A673 (cell line): ENCODE results near the gene CRLF3. TPM values are rescaled to one million over a fixed set of nuclear protein-coding genes. Genes with fewer than 3 reads are reported as not detected.
"Not testable (repeated sequence)": the region's sequence is repeated elsewhere in the genome, so short reads cannot be mapped to it uniquely, and the experiment has no call there.

Source experiments
- BruUV-seq: library from RNA; stranded (reverse); fragments of 400-500 nt; replicated peaks from 2 replicates; lab custom pipeline; 2021; lab: Mats Ljungman, UMichigan
- CTCF ChIA-PET: fragments of 300-600 bp; sonication (Branson Sonifier 250); formaldehyde crosslinking; loops from one replicate; lab custom pipeline; 2022; ENCODE audit warnings: antibody characterized with exemption; lab: Charles Lee
- POLR2A ChIA-PET: fragments of 300-600 bp; sonication (Branson Sonifier 250); formaldehyde crosslinking; loops from one replicate; lab custom pipeline; 2022; ENCODE audit warnings: antibody characterized with exemption; ENCODE audit not compliant: low non-redundant PET; lab: Charles Lee
- DNase-seq: peaks from one replicate; pipeline ENCODE4 v3.0.0-alpha.2; 2015; ENCODE audit warnings: low spot score
- H3K27ac ChIP-seq: fragments of 200-600 bp; sonication (generic); 2 replicates; pipeline ENCODE4 v1.5.1; 2016; ENCODE audit warnings: mixed run types, low read depth, mild to moderate bottlenecking, mixed read lengths, antibody characterized with exemption, low read length; ENCODE audit not compliant: poor library complexity, severe bottlenecking
- H3K27me3 ChIP-seq: fragments of 200-600 bp; sonication (generic); replicated peaks from 2 replicates; pipeline ENCODE4 v1.6.1; 2017; ENCODE audit warnings: mixed run types, low read depth, mild to moderate bottlenecking, mixed read lengths, antibody characterized with exemption, low read length; ENCODE audit not compliant: insufficient read depth, poor library complexity
- H3K36me3 ChIP-seq: fragments of 200-600 bp; sonication (generic); 2 replicates; pipeline ENCODE4 v1.6.1; 2016; ENCODE audit warnings: mixed run types, mild to moderate bottlenecking, mixed read lengths, antibody characterized with exemption, low read length; ENCODE audit not compliant: insufficient read depth, poor library complexity, severe bottlenecking
- H3K4me1 ChIP-seq: fragments of 200-600 bp; sonication (generic); 2 replicates; pipeline ENCODE4 v1.6.1; 2017; ENCODE audit warnings: mixed run types, mild to moderate bottlenecking, mixed read lengths, antibody characterized with exemption, low read length; ENCODE audit not compliant: insufficient read depth, poor library complexity, severe bottlenecking
- H3K4me3 ChIP-seq: fragments of 200-600 bp; sonication (generic); 2 replicates; pipeline ENCODE4 v1.5.1; 2016; ENCODE audit warnings: low read depth, mixed run types, mild to moderate bottlenecking, mixed read lengths, low read length; ENCODE audit not compliant: poor library complexity, severe bottlenecking
- H3K9me3 ChIP-seq: fragments of 200-600 bp; sonication (generic); 2 replicates; pipeline ENCODE4 v1.6.1; 2016; ENCODE audit warnings: mixed run types, low read depth, mild to moderate bottlenecking, mixed read lengths, antibody characterized with exemption, low read length; ENCODE audit not compliant: poor library complexity, severe bottlenecking
- EZH2 ChIP-seq: fragments of 200-600 bp; sonication (generic); IDR thresholded peaks from 2 replicates; pipeline ENCODE4 v1.6.1; 2017; ENCODE audit warnings: borderline replicate concordance, low read depth, mild to moderate bottlenecking, mixed read lengths, antibody characterized with exemption, low read length; ENCODE audit not compliant: poor library complexity, severe bottlenecking
- intact Hi-C: fragments of 100-400 bp; cut with micrococcal nuclease; formaldehyde crosslinking; loops from one replicate; pipeline ENCODE4 v1.10.0; 2022; ENCODE audit not compliant: unreplicated experiment
- total RNA-seq: library from RNA; stranded (reverse); gene quantifications from 2 replicates; pipeline ENCODE4 v1.2.3, GENCODE V29; 2021
- TF ChIP-seq, protein P1 (sequence below): fragments of 300-800, 200-600 bp; sonication (generic); conservative IDR thresholded peaks from 2 replicates; pipeline ENCODE4 v1.5.1; 2017; ENCODE audit warnings: low read depth, mild to moderate bottlenecking, antibody characterized with exemption, low read length, moderate library complexity, mixed read lengths

The CRLF3 gene
- total RNA-seq, 1 experiment from 2014 or later = 14.9 TPM

DNA sequence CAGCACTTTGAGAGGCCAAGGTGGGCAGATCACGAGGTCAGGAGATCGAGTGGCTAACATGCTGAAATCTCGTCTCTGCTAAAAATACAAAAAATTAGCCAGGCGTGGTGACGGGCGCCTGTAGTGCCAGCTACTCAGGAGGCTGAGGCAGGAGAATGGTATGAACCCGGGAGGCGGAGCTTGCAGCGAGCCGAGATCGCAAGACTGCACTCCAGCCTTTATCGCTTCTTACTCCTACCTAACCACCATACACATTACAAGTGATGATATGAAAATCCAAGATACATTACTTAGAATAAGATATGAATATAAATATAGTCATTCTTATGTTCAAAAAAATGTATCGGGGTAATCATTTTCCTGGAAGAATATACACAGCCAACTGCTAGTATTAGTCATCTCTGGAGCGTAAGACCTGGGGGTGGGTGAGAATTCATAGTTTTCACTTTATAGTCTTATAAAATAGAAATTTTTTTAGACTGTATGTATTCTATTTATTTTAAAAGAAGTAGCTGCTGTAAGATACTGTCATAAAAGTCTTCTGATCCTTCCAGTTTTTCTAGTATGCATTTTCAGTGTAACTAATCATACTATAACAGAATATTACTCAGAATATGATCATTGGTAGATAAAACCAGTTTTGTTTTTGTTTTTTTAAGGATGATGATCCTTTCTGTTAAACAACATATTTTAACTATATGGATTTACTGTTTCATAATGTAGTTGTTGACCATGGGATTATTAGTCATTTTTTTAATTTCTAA lies 56.7 kb downstream of the CRLF3 start:
- H3K4me3 ChIP-seq, H3K36me3 ChIP-seq, H3K27me3 ChIP-seq, H3K4me1 ChIP-seq, POLR2A ChIA-PET, BruUV-seq, H3K27ac ChIP-seq, CTCF ChIA-PET, intact Hi-C loops, H3K9me3 ChIP-seq, DNase-seq: not testable (repeated sequence)

- CTCF ChIA-PET = no interaction called here
- no peaks in the 10 kb centered on the region for H3K27me3 ChIP-seq
- no peak overlapping the region for H3K4me3 ChIP-seq
- intact Hi-C loops = no loop called here
- no peak for TF ChIP-seq EZH2
- TF ChIP-seq, protein P1, sequence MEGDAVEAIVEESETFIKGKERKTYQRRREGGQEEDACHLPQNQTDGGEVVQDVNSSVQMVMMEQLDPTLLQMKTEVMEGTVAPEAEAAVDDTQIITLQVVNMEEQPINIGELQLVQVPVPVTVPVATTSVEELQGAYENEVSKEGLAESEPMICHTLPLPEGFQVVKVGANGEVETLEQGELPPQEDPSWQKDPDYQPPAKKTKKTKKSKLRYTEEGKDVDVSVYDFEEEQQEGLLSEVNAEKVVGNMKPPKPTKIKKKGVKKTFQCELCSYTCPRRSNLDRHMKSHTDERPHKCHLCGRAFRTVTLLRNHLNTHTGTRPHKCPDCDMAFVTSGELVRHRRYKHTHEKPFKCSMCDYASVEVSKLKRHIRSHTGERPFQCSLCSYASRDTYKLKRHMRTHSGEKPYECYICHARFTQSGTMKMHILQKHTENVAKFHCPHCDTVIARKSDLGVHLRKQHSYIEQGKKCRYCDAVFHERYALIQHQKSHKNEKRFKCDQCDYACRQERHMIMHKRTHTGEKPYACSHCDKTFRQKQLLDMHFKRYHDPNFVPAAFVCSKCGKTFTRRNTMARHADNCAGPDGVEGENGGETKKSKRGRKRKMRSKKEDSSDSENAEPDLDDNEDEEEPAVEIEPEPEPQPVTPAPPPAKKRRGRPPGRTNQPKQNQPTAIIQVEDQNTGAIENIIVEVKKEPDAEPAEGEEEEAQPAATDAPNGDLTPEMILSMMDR = no peak
- no peaks in the 10 kb centered on the region for H3K36me3 ChIP-seq
- DNase-seq = no peak
- POLR2A ChIA-PET = no interaction called here
- no peaks in the 10 kb centered on the region for H3K4me1 ChIP-seq
- no TSS peak for BruUV-seq
- no peaks in the 10 kb centered on the region for H3K9me3 ChIP-seq
- no peak overlapping the region for H3K27ac ChIP-seq
Measured at GRCh38 chr17:30761060-30761459, 63.4 kb downstream of the CRLF3 start.

DNA sequence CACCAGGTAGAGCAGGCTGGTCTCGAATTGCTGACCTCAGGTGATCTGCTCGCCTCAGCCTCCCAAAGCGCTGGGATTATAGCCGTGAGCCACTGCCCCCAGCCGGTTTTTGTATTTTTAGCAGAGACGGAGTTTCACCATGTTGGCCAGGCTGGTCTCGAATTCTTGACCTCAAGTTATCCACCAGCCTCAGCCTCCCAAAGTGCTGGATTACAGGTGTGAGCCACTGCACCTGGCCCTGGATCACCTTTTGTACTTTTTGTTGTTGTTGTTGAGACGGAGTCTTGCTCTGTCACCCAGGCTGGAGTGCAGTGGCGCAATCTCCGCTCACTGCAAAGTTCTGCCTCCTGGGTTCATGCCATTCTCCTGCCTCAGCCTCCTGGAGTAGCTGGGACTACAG lies 71.2 kb downstream of the CRLF3 start:
- H3K27me3 ChIP-seq, POLR2A ChIA-PET, H3K36me3 ChIP-seq, intact Hi-C loops, DNase-seq, CTCF ChIA-PET, H3K4me1 ChIP-seq, H3K27ac ChIP-seq, H3K4me3 ChIP-seq, H3K9me3 ChIP-seq, BruUV-seq: not testable (repeated sequence)

GRCh38 chr17:30750982-30751381 lies 73.5 kb downstream of the CRLF3 start:
- H3K36me3 ChIP-seq, intact Hi-C loops, H3K27me3 ChIP-seq, BruUV-seq, H3K9me3 ChIP-seq, H3K4me3 ChIP-seq, H3K27ac ChIP-seq, POLR2A ChIA-PET, H3K4me1 ChIP-seq, DNase-seq, CTCF ChIA-PET: not testable (repeated sequence)

- DNase-seq, H3K36me3 ChIP-seq, BruUV-seq, CTCF ChIA-PET, intact Hi-C loops, H3K4me1 ChIP-seq, H3K27ac ChIP-seq, H3K9me3 ChIP-seq, H3K27me3 ChIP-seq, H3K4me3 ChIP-seq: not testable (repeated sequence)
- POLR2A ChIA-PET = interaction anchor here (0.6 kb wide), 1 partner anchor 1149 kb away, joined by 7 read pairs; no protein-coding TSS in a partner anchor
Measured at GRCh38 chr17:30747621-30748020, 76.9 kb downstream of the CRLF3 start.

GRCh38 chr17:30742669-30743068 lies 81.8 kb downstream of the CRLF3 start:
- H3K27me3 ChIP-seq, H3K9me3 ChIP-seq, H3K36me3 ChIP-seq, CTCF ChIA-PET, intact Hi-C loops, H3K27ac ChIP-seq, H3K4me3 ChIP-seq, BruUV-seq, H3K4me1 ChIP-seq, POLR2A ChIA-PET, DNase-seq: not testable (repeated sequence)

DNA sequence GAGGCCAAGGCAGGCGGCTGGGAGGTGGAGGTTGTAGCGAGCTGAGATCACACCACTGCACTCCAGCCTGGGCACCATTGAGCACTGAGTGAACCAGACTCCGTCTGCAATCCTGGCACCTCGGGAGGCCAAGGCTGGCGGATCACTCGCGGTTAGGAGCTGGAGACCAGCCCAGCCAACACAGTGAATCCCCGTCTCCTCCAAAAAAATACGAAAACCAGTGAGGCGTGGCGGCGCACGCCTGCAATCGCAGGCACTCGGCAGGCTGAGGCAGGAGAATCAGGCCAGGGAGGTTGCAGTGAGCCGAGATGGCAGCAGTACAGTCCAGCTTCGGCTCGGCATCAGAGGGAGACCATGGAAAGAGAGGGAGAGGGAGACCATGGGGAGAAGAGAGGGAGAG lies 88.1 kb downstream of the CRLF3 start:
- H3K27ac ChIP-seq, H3K36me3 ChIP-seq, intact Hi-C loops, DNase-seq, POLR2A ChIA-PET, H3K27me3 ChIP-seq, H3K4me3 ChIP-seq, H3K9me3 ChIP-seq, H3K4me1 ChIP-seq, BruUV-seq, CTCF ChIA-PET: not testable (repeated sequence)
